ENCODE results near the gene PCP2.
A peak's percentile ranks its signal among the peaks of the same experiment; 100 is the strongest.

The PCP2 gene

DNA sequence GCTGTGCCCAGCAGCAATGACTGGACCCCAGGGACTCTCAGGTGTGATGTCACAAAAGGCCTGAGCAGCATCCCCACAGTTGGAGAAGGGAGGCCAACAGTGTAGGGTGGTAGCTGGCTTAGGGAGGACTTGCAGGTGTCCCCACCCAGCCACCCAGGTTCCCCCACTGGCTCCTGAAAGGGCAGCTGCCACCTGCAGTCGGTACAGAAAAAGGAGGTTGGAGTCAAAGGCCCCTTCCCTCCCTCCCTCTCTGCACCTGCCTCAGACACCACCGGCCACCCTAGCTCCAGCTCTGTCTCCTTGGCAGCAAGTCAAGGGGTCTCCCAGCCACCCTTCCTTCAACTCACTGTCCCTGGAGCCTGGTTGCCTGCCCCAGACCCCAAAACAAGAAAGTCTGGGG, at the start of gene PCP2:
Gene PCP2 (minus strand): TSS at position 22 of the 400 bp plus-strand sequence. CDS start 262 bp downstream, outside the sequence.
- DNase-seq: no peak
- no peak for ATAC-seq

GRCh38 chr19:7682175-7682855, 48.8 kb upstream of the PCP2 start:
- DNase-seq (no peak), ATAC-seq (no peak)

DNA sequence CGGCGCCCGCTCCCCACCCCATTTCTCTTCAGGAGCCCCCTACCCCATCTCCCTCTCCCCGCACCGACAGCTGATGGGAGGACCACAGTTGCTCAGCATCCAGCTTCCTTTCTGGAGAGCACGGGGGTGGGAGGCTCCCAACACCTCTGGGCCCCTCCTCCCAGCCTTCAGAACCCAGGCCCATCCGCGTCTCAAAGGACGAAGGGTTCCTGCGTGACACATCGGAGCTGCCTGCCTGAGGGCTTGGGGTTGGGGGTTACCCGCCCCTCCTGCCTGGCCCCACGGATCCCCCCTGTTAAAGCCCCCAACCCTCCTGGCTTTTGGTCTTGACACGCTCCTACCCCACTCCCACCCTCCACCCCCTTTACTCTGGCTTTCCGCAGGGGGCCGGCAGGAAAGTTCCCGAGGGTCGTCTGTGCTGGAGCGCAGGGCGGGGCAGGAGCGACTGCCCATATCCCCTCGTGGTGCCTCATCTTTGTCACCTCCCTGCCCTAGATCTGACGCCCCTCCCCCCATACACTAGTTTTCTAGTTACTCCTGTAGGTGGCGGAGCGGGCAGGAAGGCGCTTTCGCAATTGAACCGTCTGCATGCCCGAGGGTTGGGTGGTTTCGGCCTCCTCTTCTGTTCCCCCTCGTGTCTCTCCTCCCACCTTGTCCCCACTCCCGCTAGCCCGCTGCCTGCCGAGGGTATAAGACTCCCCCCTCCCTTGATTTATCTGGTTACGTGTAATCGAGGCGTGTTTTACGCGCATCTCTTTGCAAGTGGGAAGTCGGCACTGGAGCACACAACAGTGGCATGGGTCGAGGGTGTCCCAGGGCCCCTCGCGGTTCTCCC, 48.0 kb upstream of the PCP2 start:
- DNase-seq: peak; percentile 92
- peak; percentile 60 for ATAC-seq

DNA sequence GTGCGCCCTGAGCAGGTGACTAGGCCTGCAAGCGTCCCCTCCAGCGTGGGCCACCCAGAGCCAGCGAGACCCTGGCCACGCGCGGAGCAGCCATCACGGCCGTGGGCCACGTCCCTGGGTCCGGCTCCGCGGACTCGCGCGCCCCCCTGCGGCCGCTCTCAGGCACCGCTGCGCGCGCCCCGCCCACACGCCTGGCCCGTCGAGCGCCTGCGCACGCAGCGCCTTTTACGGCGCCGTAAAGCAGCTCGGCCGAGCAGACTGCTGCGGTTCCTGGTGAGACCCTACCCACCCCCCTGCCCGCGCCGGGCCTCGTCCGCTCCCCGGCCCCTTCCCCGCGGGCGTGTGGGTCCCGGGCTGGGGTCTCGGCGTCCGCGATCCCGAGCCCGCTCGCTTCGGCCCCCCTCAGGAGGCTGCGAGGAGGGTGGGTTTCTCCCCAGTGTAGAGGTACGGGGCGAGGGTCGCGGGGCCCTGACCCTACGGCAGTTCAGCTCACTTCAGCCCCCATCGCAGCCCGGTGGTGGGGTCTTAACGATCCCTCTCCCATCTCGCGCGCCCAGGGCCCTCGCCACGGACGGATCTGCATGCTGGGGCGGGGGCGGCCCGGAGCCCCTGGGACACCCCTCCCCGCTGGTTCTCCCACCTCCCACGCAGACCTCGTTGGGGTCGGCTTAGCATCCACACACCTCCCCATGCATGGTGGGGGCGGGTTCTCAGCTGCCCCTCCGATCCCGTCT, 47.3 kb upstream of the PCP2 start, which contains the start of gene TRAPPC5:
Gene TRAPPC5 (plus strand): TSS at position 228 of the 734 bp plus-strand sequence. CDS start 1,421 bp downstream, outside the sequence.
- peak; percentile 91 for DNase-seq
- ATAC-seq: peak; percentile 51

- no peak for DNase-seq
Observed at GRCh38 chr19:7679771-7680605, 46.5 kb upstream of the PCP2 start.

GRCh38 chr19:7678971-7679751, 45.6 kb upstream of the PCP2 start:
- peak; percentile 60 for ATAC-seq

More at GRCh38 chr19:7679771-7680605, 46.5 kb upstream of the PCP2 start:
- ATAC-seq: no peak

DNA sequence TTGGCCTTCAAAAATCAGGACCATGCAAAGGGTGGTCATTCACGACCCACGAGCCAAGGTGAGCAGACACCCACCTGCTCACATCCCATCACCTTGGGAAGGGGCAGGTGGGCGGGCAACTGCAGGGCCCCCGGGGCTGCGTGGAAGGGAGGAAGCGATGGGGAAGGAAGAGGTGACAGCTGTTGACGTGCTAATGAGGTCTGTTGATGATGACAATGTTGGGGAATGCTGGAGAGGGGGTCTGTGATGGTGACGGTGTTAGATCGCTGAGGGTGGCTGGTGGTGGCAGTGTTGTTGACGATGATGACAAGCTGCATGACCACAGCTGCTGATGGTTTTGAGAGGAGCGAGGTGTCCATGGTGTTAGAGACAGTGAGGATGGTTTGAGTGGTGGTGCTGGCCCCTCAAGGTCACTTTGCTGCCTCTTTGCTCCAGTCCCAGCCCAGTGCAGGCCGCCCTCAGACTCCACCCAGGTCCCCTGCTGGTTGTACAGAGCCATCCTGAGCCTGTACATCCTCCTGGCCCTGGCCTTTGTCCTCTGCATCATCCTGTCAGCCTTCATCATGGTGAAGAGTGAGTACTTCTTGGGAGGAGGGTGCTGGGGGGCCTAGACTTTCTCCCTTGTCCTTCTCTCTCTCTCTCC, 44.3 kb upstream of the PCP2 start:
- ATAC-seq (no peak), DNase-seq (no peak)

More at GRCh38 chr19:7678971-7679751, 45.6 kb upstream of the PCP2 start:
- DNase-seq: peak; percentile 64

GRCh38 chr19:7676854-7677253, 43.3 kb upstream of the PCP2 start, which contains the start of gene MCEMP1:
MCEMP1 (plus strand) TSS chr19:7677090; CDS start chr19:7677121, 31 bp downstream.
- ATAC-seq (no peak), DNase-seq (no peak)

DNA sequence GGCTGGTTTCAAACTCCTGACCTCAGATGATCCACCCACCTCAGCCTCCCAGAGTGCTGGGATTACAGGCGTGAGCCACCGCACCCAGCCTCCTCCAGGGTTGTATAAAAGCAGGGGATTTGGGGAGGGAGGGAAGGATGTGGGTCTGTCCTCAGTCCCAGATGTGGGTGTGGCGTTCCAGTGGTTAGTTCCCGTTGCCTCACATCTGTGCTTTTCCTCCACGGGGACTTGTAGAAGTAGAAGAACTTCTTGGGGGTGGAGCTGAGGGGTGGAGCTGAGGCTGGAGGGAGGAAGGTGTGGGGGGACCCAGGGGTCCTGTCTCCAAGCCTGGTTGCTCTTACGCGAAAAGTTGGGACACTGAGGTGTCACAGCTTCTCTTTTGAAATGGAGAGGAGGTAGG, 42.9 kb upstream of the PCP2 start:
- ATAC-seq (no peak), DNase-seq (no peak)

- DNase-seq: peak; percentile 55
- no peak for ATAC-seq
Observed at GRCh38 chr19:7674010-7675005, 40.8 kb upstream of the PCP2 start.

DNA sequence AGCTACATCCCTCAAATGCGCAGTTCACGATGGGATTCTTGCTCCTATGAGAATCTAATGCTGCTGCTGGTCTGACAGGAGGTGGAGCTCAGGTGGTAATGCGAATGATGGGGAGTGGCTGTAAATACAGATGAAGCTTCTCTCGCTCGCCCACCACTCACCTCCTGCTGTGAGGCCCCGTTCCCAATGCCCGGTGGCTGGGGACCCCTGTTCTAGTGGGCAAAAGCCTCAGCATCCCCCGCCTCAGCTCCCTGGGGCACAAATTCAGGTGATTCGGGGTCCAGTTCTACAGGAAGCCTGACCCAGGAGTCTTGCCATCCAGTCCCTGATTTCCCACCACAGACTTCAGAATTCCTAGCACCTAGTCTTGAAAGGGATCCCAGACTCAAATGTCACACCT, 39.0 kb upstream of the PCP2 start:
- DNase-seq (no peak), ATAC-seq (no peak)

DNA sequence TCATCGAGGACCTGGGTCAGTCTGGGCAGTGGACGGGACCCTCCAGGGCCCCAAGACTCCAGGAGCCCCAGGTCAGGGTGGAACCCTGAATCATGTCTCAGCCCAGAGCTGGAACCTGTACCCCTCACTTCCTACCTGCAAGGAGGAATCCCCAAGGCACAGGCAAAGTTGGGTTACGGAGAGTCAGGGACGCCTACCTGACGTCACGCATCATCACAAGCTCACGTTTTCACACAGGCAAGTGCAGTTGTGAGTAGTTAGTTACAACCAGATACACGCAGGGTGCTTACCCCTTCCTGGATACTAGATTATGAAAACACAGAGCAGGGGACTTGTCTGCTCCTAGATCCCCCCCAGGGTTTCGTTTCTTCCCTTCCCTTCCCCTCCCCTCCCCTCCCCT, 37.3 kb upstream of the PCP2 start:
- ATAC-seq (peak; percentile 21), DNase-seq (no peak)

- ATAC-seq (peak; percentile 51), DNase-seq (peak; percentile 44)
Observed at GRCh38 chr19:7670150-7670783, 36.7 kb upstream of the PCP2 start.

GRCh38 chr19:7669641-7670040, 36.1 kb upstream of the PCP2 start:
- DNase-seq (no peak), ATAC-seq (no peak)

DNA sequence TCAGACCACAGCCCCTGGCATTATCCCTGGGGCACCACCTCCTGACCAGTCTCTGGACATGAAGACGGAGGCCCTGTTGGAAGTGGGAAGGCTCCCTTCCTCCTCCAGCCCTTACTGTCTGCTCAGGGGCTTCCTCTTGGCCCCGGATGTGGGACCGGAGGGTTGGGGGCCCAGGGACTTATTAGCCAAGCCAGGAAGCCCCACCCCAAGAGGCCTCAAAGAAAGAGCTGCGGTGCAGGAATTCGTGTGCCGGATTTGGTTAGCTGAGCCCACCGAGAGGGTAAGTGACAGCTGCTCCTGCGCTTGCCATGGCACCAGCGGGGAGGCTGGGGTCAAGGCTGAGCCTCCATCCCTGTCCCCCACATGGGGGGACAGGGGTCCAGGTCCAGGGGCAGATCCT, 35.3 kb upstream of the PCP2 start, which contains the start of gene RETN:
Gene RETN (plus strand): TSS at position 208 of the 400 bp plus-strand sequence. CDS start 278 bp downstream, outside the sequence.
- no peak for ATAC-seq
- no peak for DNase-seq

GRCh38 chr19:7665076-7665475, 31.6 kb upstream of the PCP2 start:
- ATAC-seq: no peak
- no peak for DNase-seq

DNA sequence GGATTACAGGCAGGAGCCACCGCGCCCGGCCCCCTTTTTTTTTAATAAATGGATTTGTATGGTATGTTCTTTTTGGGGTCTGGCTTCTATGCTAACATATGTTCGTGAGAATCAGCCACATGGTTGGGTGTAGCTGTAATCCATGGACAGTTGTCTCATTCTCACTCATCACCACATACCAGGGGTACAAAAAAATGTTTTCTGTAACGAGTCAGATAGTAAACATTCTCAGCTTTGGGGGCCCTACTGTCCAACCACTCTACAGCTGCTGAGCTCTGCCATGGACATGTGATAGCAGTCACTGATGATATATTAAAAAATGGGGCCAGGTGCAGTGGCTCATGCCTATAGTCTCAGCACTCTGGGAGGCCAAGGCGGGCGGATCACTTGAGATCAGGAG, 30.2 kb upstream of the PCP2 start:
- ATAC-seq: no peak
- DNase-seq: no peak

- ATAC-seq: no peak
- no peak for DNase-seq
Observed at GRCh38 chr19:7662657-7663056, 29.1 kb upstream of the PCP2 start.
